ENCODE measurements around the gene AXIN1.
"Not testable (repeated sequence)": the region's sequence is repeated elsewhere in the genome, so short reads cannot be mapped to it uniquely, and the experiment has no call there.

The AXIN1 gene

GRCh38 chr16:369866-370436, 17.4 kb upstream of the AXIN1 start:
- peaks cover 14 to 59% of the 10 kb centered on the region in 2 donors for H3K36me3 ChIP-seq (ENCODE audit: control insufficient read depth in 1 of 2, insufficient read depth in 2 of 2, low read length in 2 of 2)
- H3K4me3 ChIP-seq (ENCODE audit: low read depth in 1 of 2, low read length in 2 of 2): peak overlapping the region; percentile 35 to 48
- peaks cover 14 to 15% of the 10 kb centered on the region in 2 donors for H3K4me1 ChIP-seq (ENCODE audit: control insufficient read depth in 1 of 2, insufficient read depth in 2 of 2, low read length in 2 of 2)
- H3K27ac ChIP-seq (ENCODE audit: low read depth, low read length): no peak overlapping the region
- no peak overlapping the region for H3K9ac ChIP-seq (ENCODE audit: low read depth in 1 of 2, low read length in 2 of 2)
- H3K27me3 ChIP-seq (ENCODE audit: control insufficient read depth in 1 of 2, insufficient read depth in 2 of 2, low read length in 2 of 2): no peaks in the 10 kb centered on the region
- H3K9me3 ChIP-seq (ENCODE audit: control insufficient read depth in 1 of 2, low read length in 2 of 2): no peaks in the 10 kb centered on the region

- H3K27ac ChIP-seq (ENCODE audit: low read depth, low read length): no peak overlapping the region
- peaks cover 14 to 15% of the 10 kb centered on the region in 2 donors for H3K4me1 ChIP-seq (ENCODE audit: control insufficient read depth in 1 of 2, insufficient read depth in 2 of 2, low read length in 2 of 2)
- H3K36me3 ChIP-seq (ENCODE audit: control insufficient read depth in 1 of 2, insufficient read depth in 2 of 2, low read length in 2 of 2): peaks cover 14 to 53% of the 10 kb centered on the region in 2 donors
- no peaks in the 10 kb centered on the region for H3K9me3 ChIP-seq (ENCODE audit: control insufficient read depth in 1 of 2, low read length in 2 of 2)
- H3K27me3 ChIP-seq (ENCODE audit: control insufficient read depth in 1 of 2, insufficient read depth in 2 of 2, low read length in 2 of 2): no peaks in the 10 kb centered on the region
- H3K4me3 ChIP-seq (ENCODE audit: low read depth in 1 of 2, low read length in 2 of 2): peak overlapping the region; percentile 35 to 48
- no peak overlapping the region for H3K9ac ChIP-seq (ENCODE audit: low read depth in 1 of 2, low read length in 2 of 2)
These were observed 16.8 kb upstream of the AXIN1 start for GRCh38 chr16:369275-369865.

- no peak overlapping the region for H3K4me3 ChIP-seq (ENCODE audit: low read depth in 1 of 2, low read length in 2 of 2)
- H3K36me3 ChIP-seq (ENCODE audit: control insufficient read depth in 1 of 2, insufficient read depth in 2 of 2, low read length in 2 of 2): peaks cover 10 to 46% of the 10 kb centered on the region in 2 donors
- H3K4me1 ChIP-seq (ENCODE audit: control insufficient read depth in 1 of 2, insufficient read depth in 2 of 2, low read length in 2 of 2): peaks cover 14 to 15% of the 10 kb centered on the region in 2 donors
- H3K9ac ChIP-seq (ENCODE audit: low read depth in 1 of 2, low read length in 2 of 2): no peak overlapping the region
- H3K27me3 ChIP-seq (ENCODE audit: control insufficient read depth in 1 of 2, insufficient read depth in 2 of 2, low read length in 2 of 2): peaks cover 3% of the 10 kb centered on the region in 2 donors
- no peaks in the 10 kb centered on the region for H3K9me3 ChIP-seq (ENCODE audit: control insufficient read depth in 1 of 2, low read length in 2 of 2)
- no peak overlapping the region for H3K27ac ChIP-seq (ENCODE audit: low read depth, low read length)
These were observed 16.1 kb upstream of the AXIN1 start for GRCh38 chr16:368388-369158.

GRCh38 chr16:367333-367903, 14.9 kb upstream of the AXIN1 start:
- no peaks in the 10 kb centered on the region for H3K9me3 ChIP-seq (ENCODE audit: control insufficient read depth in 1 of 2, low read length in 2 of 2)
- H3K27me3 ChIP-seq (ENCODE audit: control insufficient read depth in 1 of 2, insufficient read depth in 2 of 2, low read length in 2 of 2): peaks cover 4 to 7% of the 10 kb centered on the region in 2 donors
- H3K4me3 ChIP-seq (ENCODE audit: low read depth in 1 of 2, low read length in 2 of 2): no peak overlapping the region
- no peak overlapping the region for H3K9ac ChIP-seq (ENCODE audit: low read depth in 1 of 2, low read length in 2 of 2)
- H3K4me1 ChIP-seq (ENCODE audit: control insufficient read depth in 1 of 2, insufficient read depth in 2 of 2, low read length in 2 of 2): peaks cover 14 to 15% of the 10 kb centered on the region in 2 donors
- peaks cover 9 to 34% of the 10 kb centered on the region in 2 donors for H3K36me3 ChIP-seq (ENCODE audit: control insufficient read depth in 1 of 2, insufficient read depth in 2 of 2, low read length in 2 of 2)
- no peak overlapping the region for H3K27ac ChIP-seq (ENCODE audit: low read depth, low read length)

- Histone ChIP-seq H3K4me3 (ENCODE audit: low read depth in 1 of 2, low read length in 2 of 2) (no peak overlapping the region), H3K27me3 (ENCODE audit: control insufficient read depth in 1 of 2, insufficient read depth in 2 of 2, low read length in 2 of 2) (peaks cover 4 to 7% of the 10 kb centered on the region in 2 donors)
These were observed 14.0 kb upstream of the AXIN1 start for GRCh38 chr16:366476-366875.

GRCh38 chr16:364595-365491, 12.3 kb upstream of the AXIN1 start:
- Histone ChIP-seq H3K4me1 (ENCODE audit: control insufficient read depth in 1 of 2, insufficient read depth in 2 of 2, low read length in 2 of 2) (peaks cover 5 to 7% of the 10 kb centered on the region in 2 donors), H3K36me3 (ENCODE audit: control insufficient read depth in 1 of 2, insufficient read depth in 2 of 2, low read length in 2 of 2) (peaks cover 9 to 25% of the 10 kb centered on the region in 2 donors), H3K27ac (ENCODE audit: low read depth, low read length) (no peak overlapping the region), H3K4me3 (ENCODE audit: low read depth in 1 of 2, low read length in 2 of 2) (no peak overlapping the region), H3K9ac (ENCODE audit: low read depth in 1 of 2, low read length in 2 of 2) (no peak overlapping the region), H3K27me3 (ENCODE audit: control insufficient read depth in 1 of 2, insufficient read depth in 2 of 2, low read length in 2 of 2) (peaks cover 4 to 7% of the 10 kb centered on the region in 2 donors), H3K9me3 (ENCODE audit: control insufficient read depth in 1 of 2, low read length in 2 of 2) (no peaks in the 10 kb centered on the region)

More at GRCh38 chr16:366476-366875, 14.0 kb upstream of the AXIN1 start:
- H3K9me3 ChIP-seq (ENCODE audit: control insufficient read depth in 1 of 2, low read length in 2 of 2): no peaks in the 10 kb centered on the region
- H3K4me1 ChIP-seq (ENCODE audit: control insufficient read depth in 1 of 2, insufficient read depth in 2 of 2, low read length in 2 of 2): peaks cover 14 to 15% of the 10 kb centered on the region in 2 donors
- H3K9ac ChIP-seq (ENCODE audit: low read depth in 1 of 2, low read length in 2 of 2): no peak overlapping the region
- H3K27ac ChIP-seq (ENCODE audit: low read depth, low read length): no peak overlapping the region
- peaks cover 9 to 26% of the 10 kb centered on the region in 2 donors for H3K36me3 ChIP-seq (ENCODE audit: control insufficient read depth in 1 of 2, insufficient read depth in 2 of 2, low read length in 2 of 2)

GRCh38 chr16:363766-364490, 11.4 kb upstream of the AXIN1 start:
- H3K27ac ChIP-seq (ENCODE audit: low read depth, low read length): no peak overlapping the region
- H3K4me1 ChIP-seq (ENCODE audit: control insufficient read depth in 1 of 2, insufficient read depth in 2 of 2, low read length in 2 of 2): no peaks in the 10 kb centered on the region
- H3K4me3 ChIP-seq (ENCODE audit: low read depth in 1 of 2, low read length in 2 of 2): no peak overlapping the region
- H3K9ac ChIP-seq (ENCODE audit: low read depth in 1 of 2, low read length in 2 of 2): no peak overlapping the region
- peaks cover 4 to 7% of the 10 kb centered on the region in 2 donors for H3K27me3 ChIP-seq (ENCODE audit: control insufficient read depth in 1 of 2, insufficient read depth in 2 of 2, low read length in 2 of 2)
- no peaks in the 10 kb centered on the region for H3K9me3 ChIP-seq (ENCODE audit: control insufficient read depth in 1 of 2, low read length in 2 of 2)
- H3K36me3 ChIP-seq (ENCODE audit: control insufficient read depth in 1 of 2, insufficient read depth in 2 of 2, low read length in 2 of 2): peaks cover 9 to 24% of the 10 kb centered on the region in 2 donors

- H3K4me1 ChIP-seq (ENCODE audit: control insufficient read depth in 1 of 2, insufficient read depth in 2 of 2, low read length in 2 of 2): no peaks in the 10 kb centered on the region
- H3K9ac ChIP-seq (ENCODE audit: low read depth in 1 of 2, low read length in 2 of 2): no peak overlapping the region
- peaks cover 9 to 17% of the 10 kb centered on the region in 2 donors for H3K36me3 ChIP-seq (ENCODE audit: control insufficient read depth in 1 of 2, insufficient read depth in 2 of 2, low read length in 2 of 2)
- no peaks in the 10 kb centered on the region for H3K9me3 ChIP-seq (ENCODE audit: control insufficient read depth in 1 of 2, low read length in 2 of 2)
- H3K27me3 ChIP-seq (ENCODE audit: control insufficient read depth in 1 of 2, insufficient read depth in 2 of 2, low read length in 2 of 2): peaks cover 4 to 7% of the 10 kb centered on the region in 2 donors
- H3K27ac ChIP-seq (ENCODE audit: low read depth, low read length): no peak overlapping the region
- H3K4me3 ChIP-seq (ENCODE audit: low read depth in 1 of 2, low read length in 2 of 2): no peak overlapping the region
These were observed 10.7 kb upstream of the AXIN1 start for GRCh38 chr16:363110-363765.

GRCh38 chr16:362702-362999, 10.1 kb upstream of the AXIN1 start:
- H3K9me3 ChIP-seq (ENCODE audit: control insufficient read depth in 1 of 2, low read length in 2 of 2); H3K4me1 ChIP-seq (ENCODE audit: control insufficient read depth in 1 of 2, insufficient read depth in 2 of 2, low read length in 2 of 2); H3K9ac ChIP-seq (ENCODE audit: low read depth in 1 of 2, low read length in 2 of 2); H3K27ac ChIP-seq (ENCODE audit: low read depth, low read length); H3K27me3 ChIP-seq (ENCODE audit: control insufficient read depth in 1 of 2, insufficient read depth in 2 of 2, low read length in 2 of 2); H3K4me3 ChIP-seq (ENCODE audit: low read depth in 1 of 2, low read length in 2 of 2): not testable (repeated sequence)
- H3K36me3 ChIP-seq (ENCODE audit: control insufficient read depth in 1 of 2, insufficient read depth in 2 of 2, low read length in 2 of 2): peaks cover 4 to 11% of the 10 kb centered on the region in 2 donors
